LNCaP clone FGC (cell line): ENCODE results near the gene ABI2.
A peak's percentile ranks its signal among the peaks of the same experiment; 100 is the strongest.

Source experiments
- DNase-seq: peaks from one replicate; pipeline ENCODE4 v3.0.0-alpha.2; 2011; ENCODE audit warnings: low read depth
- H3K4me3 ChIP-seq: 2 replicates; pipeline ENCODE4 v1.5.1; 2011; ENCODE audit warnings: mild to moderate bottlenecking, low read depth, low read length, control low read depth
- CTCF ChIP-seq: IDR thresholded peaks from 2 replicates; pipeline ENCODE4 v1.5.1; 2012; ENCODE audit warnings: mild to moderate bottlenecking; ENCODE audit not compliant: control insufficient read depth, insufficient read depth; ENCODE audit errors: extremely low read depth

The ABI2 gene

GRCh38 chr2:203451011-203451410, 122.8 kb downstream of the ABI2 start:
- DNase-seq = no peak
- no peak for TF ChIP-seq CTCF
- H3K4me3 ChIP-seq = no peak overlapping the region

DNA sequence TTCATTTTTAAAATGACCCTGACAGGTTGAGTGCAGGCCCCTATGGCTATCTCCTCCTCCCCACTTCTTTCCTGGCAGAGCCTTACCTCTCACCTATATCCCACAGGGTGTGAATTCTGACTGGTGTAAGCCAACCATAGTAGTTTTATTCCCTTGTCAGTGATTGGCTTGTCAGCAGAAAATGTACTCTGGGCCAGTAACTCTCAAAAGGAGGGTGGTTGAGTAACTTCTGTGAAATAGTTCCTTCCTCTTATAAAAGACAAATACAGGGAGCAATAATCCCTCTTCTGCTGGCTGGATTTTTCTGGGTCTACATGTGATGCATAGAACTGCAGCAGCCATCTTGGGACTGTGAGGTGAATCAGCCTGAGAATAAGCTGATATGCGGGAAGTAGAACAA, 123.5 kb downstream of the ABI2 start:
- no peak overlapping the region for H3K4me3 ChIP-seq
- no peak for DNase-seq
- no peak for TF ChIP-seq CTCF

GRCh38 chr2:203453858-203454451, 125.8 kb downstream of the ABI2 start:
- DNase-seq = no peak
- H3K4me3 ChIP-seq = no peak overlapping the region
- TF ChIP-seq CTCF = peak; percentile 73

DNA sequence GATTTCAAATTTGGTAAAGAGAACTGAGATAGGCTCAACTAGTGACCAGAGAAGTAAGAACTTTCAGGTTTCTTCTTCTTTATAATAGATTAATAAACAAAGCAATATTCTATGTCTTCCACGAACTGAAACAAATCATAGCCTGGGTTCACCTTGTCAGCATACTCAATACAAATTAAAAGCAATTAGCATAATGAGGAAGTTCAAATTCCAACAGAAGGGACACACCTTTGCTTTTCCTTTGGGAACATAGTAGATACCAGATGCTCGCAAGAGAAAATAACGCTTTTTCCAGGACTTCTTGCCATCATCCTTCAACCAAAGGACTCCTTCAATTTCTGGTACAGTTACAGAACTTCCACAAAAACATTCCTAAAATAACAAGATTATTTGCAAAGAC, 127.0 kb downstream of the ABI2 start:
- no peak overlapping the region for H3K4me3 ChIP-seq
- TF ChIP-seq CTCF = no peak
- no peak for DNase-seq

DNA sequence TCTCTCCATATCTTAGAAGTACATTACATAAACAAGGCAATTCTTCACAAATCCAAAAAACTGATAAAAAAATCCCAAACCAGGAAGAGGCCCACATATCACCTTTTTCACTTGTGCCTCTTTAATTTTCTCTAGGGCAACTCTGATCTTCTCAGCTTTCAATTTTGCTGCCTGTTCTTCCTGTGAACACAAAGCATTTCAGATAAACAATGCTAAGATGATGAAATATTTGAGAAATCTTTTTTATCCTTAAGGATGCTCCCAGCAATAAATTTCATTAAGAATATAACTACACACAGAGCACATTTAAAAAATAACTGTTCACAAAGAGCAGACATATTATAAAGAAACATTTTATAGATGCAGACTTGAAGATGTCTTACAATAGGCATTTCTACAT, 133.6 kb downstream of the ABI2 start:
- no peak for TF ChIP-seq CTCF
- DNase-seq = no peak
- no peak overlapping the region for H3K4me3 ChIP-seq

- H3K4me3 ChIP-seq = no peak overlapping the region
- DNase-seq = no peak
- no peak for TF ChIP-seq CTCF
Measured at GRCh38 chr2:203462308-203462707, 134.1 kb downstream of the ABI2 start.

DNA sequence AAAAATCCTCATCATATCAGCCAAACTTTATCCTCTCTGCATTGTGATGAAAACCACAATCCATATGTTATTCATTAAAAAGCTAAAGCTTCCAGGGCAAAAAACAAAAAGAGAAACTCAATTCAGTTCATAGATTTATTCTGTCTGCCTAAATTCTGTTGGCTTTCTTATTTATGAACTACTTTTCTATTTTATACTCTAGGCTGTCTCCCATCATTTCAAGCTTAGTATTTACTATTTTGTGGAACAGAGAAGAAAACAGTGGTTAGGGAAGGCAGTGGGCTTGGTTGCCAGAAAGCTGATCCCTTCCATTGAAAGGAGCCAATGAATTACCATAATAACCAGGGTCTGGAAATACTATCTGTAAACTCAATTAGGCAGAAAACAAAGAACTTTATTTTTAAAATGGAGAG, 135.1 kb downstream of the ABI2 start:
- DNase-seq = no peak
- no peak for TF ChIP-seq CTCF
- no peak overlapping the region for H3K4me3 ChIP-seq
